ENCODE data around the gene DMAC2. TPM values are rescaled to one million over a fixed set of nuclear protein-coding genes. Genes with fewer than 3 reads are reported as not detected.

The DMAC2 gene
- total and polyA plus RNA-seq, 8 donors: 8.2 to 50.9 (median 41.7) TPM

DNA sequence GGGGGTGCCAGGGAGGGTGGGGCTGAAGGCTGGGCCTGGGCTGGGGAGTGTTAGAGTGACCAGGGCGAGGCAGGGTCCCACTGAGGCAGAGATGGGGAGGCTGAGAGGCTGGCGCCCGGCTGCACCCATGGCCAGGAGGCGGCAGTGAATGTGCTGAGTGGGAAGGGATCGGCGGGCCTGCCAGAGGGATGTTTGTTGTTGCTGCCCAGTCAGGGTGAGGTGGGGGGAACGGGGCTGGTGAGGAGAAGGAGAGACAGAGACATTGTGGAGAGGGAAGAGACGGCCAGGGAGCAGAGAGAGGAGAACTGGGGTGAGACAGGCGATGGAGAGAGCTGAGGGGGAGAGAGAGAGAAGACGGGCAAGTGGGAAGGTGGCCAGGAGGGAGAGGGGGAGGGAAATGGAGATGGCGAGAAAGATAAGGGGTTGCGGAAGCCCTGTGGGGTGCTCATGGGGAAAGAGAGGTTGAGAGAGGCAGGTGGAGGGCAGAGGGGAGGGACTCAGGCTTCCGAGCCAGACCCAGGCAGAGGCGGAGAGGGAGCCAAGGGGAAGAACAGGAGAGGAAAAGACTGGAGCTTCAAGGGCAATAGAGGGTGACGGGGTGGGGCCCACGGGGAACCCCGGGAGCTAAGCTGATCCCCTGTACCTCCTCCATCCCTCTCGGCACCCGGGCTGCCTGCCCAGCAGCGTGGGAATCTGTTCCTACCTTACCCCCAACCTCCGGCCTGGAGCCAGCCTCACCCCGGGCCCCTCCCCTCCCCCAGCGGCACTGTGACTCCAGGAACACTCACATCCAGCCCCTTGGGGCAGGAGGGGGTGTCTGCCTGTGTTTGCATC, 11.8 kb downstream of the DMAC2 start:
- H3K9me3 ChIP-seq: no peaks in the 10 kb centered on the region
- peak overlapping the region; percentile 46 to 56 (median 51) for H3K4me3 ChIP-seq
- H3K36me3 ChIP-seq: peaks cover 30 to 64% (median 63%) of the 10 kb centered on the region in 4 donors
- H3K27ac ChIP-seq: peak overlapping the region; percentile 43 to 87 (median 80)
- intact Hi-C loops (cut with DNase I; ENCODE audit: low total_unique reads): no loop called here
- TF ChIP-seq POLR2A (IDR thresholded peaks at IDR 0.05) (no peak), POLR2AphosphoS5 (IDR thresholded peaks at IDR 0.05) (no peak), EP300 (IDR thresholded peaks at IDR 0.05) (no peak)
- TF ChIP-seq, protein P1, sequence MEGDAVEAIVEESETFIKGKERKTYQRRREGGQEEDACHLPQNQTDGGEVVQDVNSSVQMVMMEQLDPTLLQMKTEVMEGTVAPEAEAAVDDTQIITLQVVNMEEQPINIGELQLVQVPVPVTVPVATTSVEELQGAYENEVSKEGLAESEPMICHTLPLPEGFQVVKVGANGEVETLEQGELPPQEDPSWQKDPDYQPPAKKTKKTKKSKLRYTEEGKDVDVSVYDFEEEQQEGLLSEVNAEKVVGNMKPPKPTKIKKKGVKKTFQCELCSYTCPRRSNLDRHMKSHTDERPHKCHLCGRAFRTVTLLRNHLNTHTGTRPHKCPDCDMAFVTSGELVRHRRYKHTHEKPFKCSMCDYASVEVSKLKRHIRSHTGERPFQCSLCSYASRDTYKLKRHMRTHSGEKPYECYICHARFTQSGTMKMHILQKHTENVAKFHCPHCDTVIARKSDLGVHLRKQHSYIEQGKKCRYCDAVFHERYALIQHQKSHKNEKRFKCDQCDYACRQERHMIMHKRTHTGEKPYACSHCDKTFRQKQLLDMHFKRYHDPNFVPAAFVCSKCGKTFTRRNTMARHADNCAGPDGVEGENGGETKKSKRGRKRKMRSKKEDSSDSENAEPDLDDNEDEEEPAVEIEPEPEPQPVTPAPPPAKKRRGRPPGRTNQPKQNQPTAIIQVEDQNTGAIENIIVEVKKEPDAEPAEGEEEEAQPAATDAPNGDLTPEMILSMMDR (IDR thresholded peaks at IDR 0.05): peak in 1 of 7 experiments; percentile 10
- 3 to 11% (median 6%) methylated on average over 20 to 23 of the region's 23 CpGs for WGBS, 5 donors
- H3K4me1 ChIP-seq: peaks cover 27 to 50% (median 47%) of the 10 kb centered on the region in 4 donors
- H3K27me3 ChIP-seq: no peaks in the 10 kb centered on the region
- peak in 1 of 2 donors; percentile 61 for DNase-seq

DNA sequence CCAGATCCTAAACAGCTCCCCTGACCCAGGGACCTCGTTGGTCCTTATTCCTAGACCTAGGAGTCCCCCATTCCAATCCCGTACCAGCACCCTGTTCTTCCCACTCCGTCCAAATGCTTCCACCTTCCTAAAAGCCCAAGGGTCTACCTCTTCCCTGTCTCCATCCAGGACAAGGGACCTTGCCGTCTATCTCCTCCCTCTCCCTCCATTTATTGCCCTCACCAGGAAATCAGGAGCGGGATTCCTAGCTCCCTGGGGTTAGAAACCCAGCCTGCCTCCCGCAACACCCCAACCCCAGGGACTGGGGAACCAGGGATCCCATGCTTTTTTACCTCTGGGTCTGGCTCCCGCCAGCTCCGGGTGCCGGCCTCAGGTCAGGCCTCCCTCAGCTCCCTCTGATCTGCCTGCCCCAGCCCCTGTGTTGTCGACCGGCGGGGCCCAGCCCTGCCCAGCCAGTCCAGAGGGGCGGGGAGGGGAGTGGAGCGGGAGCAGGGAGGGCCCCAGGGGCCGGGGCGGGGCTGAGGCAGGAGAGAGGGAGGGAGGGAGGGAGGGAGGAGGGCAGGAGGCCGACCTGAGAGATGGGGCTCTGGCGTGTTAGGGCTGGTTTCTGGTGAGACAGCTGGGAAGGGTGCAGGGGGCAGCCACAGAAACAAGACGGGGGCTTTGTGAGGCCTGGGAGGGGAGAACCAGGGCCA, 12.6 kb downstream of the DMAC2 start, which contains the start of gene B3GNT8:
TSS of gene B3GNT8 (minus strand) at position 423 of the 695 bp plus-strand sequence. CDS start 596 bp downstream, outside the sequence.
- H3K4me1 ChIP-seq: peaks cover 27 to 52% (median 47%) of the 10 kb centered on the region in 4 donors
- whole genome bisulfite sequencing, 5 donors: 7 to 15% (median 11%) methylated on average over 11 to 19 of the region's 19 CpGs
- H3K36me3 ChIP-seq: peaks cover 31 to 64% (median 63%) of the 10 kb centered on the region in 4 donors
- no peaks in the 10 kb centered on the region for H3K9me3 ChIP-seq
- no peak for TF ChIP-seq POLR2A (IDR thresholded peaks at IDR 0.05)
- TF ChIP-seq EP300 (IDR thresholded peaks at IDR 0.05): no peak
- TF ChIP-seq POLR2AphosphoS5 (IDR thresholded peaks at IDR 0.05): peak in 2 of 3 donors; percentile 61 to 79
- TF ChIP-seq, protein P1 (IDR thresholded peaks at IDR 0.05): no peak
- DNase-seq: peak; percentile 86 to 95
- intact Hi-C loops (cut with DNase I; ENCODE audit: low total_unique reads): no loop called here
- no peaks in the 10 kb centered on the region for H3K27me3 ChIP-seq
- H3K4me3 ChIP-seq: peak within 1 kb of the TSS; percentile 46 to 56 (median 51)
- H3K27ac ChIP-seq: peak within 1 kb of the TSS; percentile 71 to 87 (median 80)

DNA sequence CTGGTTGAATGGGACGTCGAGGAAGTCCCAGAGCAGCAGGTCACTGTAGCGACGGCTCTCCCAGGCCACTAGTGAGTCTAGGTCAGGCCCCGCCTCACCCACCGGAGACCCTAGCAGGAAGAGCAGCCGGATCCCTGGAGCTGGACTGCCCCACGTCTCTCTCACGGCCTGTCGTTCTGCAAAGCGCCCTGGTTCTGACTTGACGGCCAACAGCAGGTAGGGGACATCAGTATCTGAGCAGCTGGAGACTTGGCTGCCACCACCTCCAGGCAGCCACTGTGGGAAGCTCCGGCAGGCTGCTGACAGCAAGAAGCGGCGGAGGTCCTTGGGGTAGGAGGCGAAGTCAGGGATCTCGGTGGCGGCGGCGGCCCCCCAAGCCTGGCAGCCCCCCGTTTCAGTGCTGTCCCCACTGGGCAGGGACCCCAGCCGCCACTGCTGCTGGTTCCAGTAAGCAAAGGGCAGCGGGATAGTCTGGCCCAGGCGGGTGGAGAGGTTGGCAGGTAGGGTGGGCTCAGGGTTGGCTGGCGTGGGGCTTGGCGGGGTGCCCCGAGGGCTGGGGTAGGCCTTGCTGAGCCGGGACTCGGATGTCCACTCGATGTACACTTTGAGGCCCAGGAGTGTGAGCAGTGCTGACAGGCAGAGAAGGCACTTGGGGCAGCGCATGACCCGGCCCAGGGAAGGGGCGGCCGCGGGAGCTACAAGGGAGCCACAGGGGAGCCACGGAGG, 13.4 kb downstream of the DMAC2 start:
- Histone ChIP-seq H3K9me3 (no peaks in the 10 kb centered on the region), H3K4me3 (peak overlapping the region; percentile 46 to 56 (median 51)), H3K36me3 (peaks cover 28 to 64% (median 63%) of the 10 kb centered on the region in 4 donors), H3K27ac (peak overlapping the region in 4 of 5 donors; percentile 71 to 87 (median 82)), H3K4me1 (peaks cover 27 to 60% (median 49%) of the 10 kb centered on the region in 4 donors), H3K27me3 (no peaks in the 10 kb centered on the region)
- DNase-seq: no peak
- intact Hi-C loops (cut with DNase I; ENCODE audit: low total_unique reads): no loop called here
- 76 to 81% (median 77%) methylated on average over 16 to 36 of the region's 36 CpGs for WGBS, 5 donors
- no peak for TF ChIP-seq POLR2AphosphoS5 (IDR thresholded peaks at IDR 0.05)
- TF ChIP-seq EP300 (IDR thresholded peaks at IDR 0.05): no peak
- TF ChIP-seq, protein P1 (IDR thresholded peaks at IDR 0.05): no peak
- TF ChIP-seq POLR2A (IDR thresholded peaks at IDR 0.05): no peak
